Measurements from ENCODE around the gene UMODL1.

The UMODL1 gene

GRCh38 chr21:42129300-42130266 is 58.5 kb downstream of the UMODL1 start:
- DNase-seq (ENCODE audit: low read depth in 2 of 2): no peak

- no peak for DNase-seq (ENCODE audit: low read depth in 2 of 2)
Measured at GRCh38 chr21:42130441-42130840, 59.3 kb downstream of the UMODL1 start.

DNA sequence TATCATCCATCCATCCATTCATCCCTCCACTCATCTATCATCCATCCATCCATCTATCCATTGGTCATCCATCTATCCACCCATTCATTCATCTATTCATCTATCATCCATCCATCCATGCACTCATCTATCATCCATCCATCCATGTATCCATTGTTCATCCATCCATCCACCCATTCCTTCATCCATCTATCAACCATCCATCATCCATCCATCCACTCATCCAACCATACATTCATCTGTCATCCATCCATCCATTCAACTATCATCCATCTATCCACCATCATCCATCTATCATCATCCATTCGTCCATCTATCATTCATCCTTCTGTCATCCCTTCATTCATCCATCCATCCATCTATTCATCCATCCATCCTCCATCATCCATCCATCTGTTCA is 61.1 kb downstream of the UMODL1 start:
- DNase-seq (ENCODE audit: low read depth in 2 of 2): no peak

GRCh38 chr21:42133131-42133530 is 62.0 kb downstream of the UMODL1 start:
- no peak for DNase-seq (ENCODE audit: low read depth in 2 of 2)

DNA sequence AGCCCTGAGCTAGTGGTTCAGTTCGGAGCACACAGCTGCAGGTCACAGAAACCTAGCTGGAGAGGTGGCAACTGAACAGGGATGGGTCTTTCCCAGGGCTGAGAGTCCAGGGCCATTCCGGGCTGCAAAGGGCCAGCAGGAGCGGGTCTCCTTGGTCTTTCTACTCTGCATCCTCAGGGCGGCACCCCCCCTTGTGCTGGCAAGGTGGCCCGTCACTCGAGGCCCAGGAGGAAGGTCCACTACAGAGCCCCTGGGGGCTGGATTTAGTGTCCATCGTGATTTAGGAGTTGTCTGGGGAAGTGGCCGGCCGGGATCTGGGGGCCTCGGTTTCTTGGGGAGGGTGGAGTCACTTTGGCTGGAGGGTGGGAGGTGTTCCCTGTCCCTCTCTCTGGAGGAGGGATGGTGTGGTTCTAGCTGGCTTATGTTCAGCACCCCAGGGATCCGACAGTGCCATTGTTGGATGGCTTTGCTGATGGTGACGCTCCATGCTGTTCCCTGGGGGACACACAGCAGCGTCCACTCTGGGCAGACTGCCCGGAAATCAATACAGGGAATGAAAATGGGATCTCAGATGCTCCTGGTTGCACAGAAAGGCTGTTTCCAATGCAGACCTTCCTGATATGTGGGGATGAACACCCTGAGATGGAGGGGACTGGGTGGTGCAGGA is 64.4 kb downstream of the UMODL1 start:
- no peak for DNase-seq (ENCODE audit: low read depth in 2 of 2)

GRCh38 chr21:42137191-42137904 is 66.2 kb downstream of the UMODL1 start:
- DNase-seq (ENCODE audit: low read depth in 2 of 2): no peak

- DNase-seq (ENCODE audit: low read depth in 2 of 2): no peak
Measured at GRCh38 chr21:42140196-42140934, 69.2 kb downstream of the UMODL1 start.

- DNase-seq (ENCODE audit: low read depth in 2 of 2): no peak
Measured at GRCh38 chr21:42141643-42142042, 70.5 kb downstream of the UMODL1 start.

DNA sequence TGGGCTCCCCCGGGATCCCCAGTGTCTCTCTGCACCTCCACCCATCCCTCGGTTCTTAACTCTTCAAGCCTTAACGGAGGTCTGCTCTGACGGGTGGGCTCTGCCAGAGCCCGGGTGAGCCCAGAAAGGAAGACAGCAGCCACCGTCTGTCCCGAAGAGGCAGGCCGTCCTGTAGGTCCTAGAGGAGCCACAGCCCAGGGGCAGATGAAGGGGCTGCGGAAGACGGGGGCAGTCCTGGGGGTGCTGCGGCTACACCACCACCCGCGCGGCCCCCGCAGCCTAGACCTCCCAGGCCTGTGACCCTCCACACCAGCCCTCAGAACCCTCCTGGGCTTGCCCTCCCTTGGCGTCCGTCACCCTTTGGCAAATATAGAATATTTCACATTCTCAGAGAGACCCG is 71.0 kb downstream of the UMODL1 start:
- DNase-seq (ENCODE audit: low read depth in 2 of 2): no peak

DNA sequence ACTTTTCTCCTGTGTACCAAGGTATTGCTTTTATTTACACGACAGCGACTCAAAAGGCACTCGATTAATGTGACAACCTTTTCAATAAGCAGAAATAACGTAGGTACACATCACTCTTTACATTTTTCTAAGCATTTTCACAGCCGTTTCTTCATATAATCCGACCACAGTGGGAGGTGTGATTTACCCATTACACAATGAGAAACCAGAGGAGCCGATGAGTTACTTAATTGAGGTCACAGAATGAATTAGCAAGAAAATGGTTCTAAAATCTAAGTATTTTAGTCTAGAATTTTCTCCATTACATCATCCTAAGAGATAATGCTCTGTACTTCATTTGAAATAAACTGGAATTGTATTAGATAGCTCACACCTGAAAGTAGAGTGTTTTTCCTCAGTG is 71.5 kb downstream of the UMODL1 start:
- DNase-seq (ENCODE audit: low read depth in 2 of 2): no peak

GRCh38 chr21:42143111-42143510 is 72.0 kb downstream of the UMODL1 start:
- DNase-seq (ENCODE audit: low read depth in 2 of 2): no peak

GRCh38 chr21:42144221-42144620 is 73.1 kb downstream of the UMODL1 start:
- DNase-seq (ENCODE audit: low read depth in 2 of 2): no peak

DNA sequence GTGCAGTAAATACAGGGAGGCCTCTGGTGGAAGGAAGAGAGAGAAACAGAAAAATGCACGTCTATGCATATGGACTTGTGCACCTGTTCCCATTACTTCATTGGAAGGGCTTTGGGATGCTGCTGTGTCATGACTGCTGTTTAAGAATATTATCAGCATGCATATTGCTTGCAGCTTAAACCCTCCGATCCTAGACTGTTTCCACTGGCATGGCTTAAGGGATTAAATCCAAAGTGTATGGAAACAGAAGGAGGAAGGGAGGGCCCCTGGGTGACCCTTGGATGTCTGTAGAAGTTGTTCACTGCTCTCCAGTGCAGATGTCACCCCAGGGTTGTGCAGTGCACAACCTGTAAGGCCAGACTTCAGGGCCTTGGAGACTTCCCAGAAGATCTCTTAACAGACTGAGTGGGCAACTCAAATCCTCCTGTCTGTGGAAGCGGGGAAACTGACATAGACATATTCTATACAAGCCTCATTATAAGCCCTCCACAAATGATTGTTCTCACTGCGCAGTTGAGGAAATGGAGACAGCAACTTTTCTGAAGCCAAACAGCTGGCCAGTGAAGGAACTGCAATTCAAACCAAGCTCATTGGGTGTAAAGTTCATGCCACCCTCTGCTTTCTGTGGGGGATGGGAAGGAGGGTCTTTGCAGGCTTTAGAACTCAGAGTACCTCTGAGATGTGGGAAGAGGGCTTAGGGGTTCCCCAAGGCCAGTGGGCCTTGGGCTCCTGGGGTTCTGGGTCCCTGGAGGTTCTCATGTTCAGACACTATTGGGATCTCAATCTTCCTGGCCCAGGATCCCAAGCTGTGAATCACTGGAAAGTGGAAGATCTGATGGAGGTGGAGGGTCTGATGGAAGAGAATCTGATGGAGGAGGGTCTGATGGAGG is 73.8 kb downstream of the UMODL1 start:
- DNase-seq (ENCODE audit: low read depth in 2 of 2): no peak

GRCh38 chr21:42145569-42146272 is 74.6 kb downstream of the UMODL1 start:
- peak; percentile 11 to 13 for DNase-seq (ENCODE audit: low read depth in 2 of 2)

DNA sequence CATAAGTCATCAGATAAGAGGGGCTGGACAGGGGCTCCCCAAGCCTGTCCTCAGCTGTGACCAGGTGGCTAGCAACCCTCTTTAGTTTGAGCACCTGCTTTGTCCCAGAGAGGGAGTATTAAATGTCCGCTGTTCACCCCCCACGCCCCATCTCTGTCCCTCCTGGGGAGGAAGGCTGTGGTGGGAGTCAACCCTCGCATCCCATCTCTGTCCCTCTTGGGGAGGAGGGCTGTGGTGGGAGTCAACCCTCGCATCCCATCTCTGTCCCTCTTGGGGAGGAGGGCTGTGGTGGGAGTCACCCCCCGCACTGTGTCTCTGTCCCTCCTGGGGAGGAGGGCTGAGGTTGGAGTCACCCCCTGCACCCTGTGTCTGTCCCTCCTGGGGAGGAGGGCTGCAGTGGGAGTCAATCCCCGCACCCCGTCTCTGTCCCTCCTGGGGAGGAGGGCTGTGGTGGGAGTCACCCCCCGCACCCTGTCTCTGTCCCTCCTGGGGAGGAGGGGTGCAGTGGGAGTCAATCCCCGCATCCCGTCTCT is 75.2 kb downstream of the UMODL1 start:
- no peak for DNase-seq (ENCODE audit: low read depth in 2 of 2)

GRCh38 chr21:42146821-42147220 is 75.7 kb downstream of the UMODL1 start:
- DNase-seq (ENCODE audit: low read depth in 2 of 2): no peak

GRCh38 chr21:42147386-42148020 is 76.4 kb downstream of the UMODL1 start:
- DNase-seq (ENCODE audit: low read depth in 2 of 2): no peak

DNA sequence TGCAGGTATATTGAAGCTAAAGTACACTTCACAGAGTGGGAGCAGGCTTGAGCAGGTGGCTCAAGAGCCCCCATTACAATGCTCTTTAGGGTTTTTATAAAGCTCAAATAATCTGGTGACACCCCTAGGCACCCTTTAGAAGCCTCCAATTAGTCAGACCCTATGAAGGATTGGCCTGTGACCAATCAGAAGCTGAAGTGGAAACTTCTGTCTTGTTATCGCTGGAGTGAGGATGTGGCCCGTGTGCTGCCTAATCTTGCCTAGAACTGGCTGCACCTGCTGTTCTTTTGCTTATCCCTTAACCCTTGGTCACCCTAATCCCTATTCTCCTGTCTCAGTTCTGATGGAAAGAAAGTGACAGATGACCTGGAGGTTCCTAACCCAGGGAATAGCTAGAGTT is 77.0 kb downstream of the UMODL1 start:
- no peak for DNase-seq (ENCODE audit: low read depth in 2 of 2)

DNA sequence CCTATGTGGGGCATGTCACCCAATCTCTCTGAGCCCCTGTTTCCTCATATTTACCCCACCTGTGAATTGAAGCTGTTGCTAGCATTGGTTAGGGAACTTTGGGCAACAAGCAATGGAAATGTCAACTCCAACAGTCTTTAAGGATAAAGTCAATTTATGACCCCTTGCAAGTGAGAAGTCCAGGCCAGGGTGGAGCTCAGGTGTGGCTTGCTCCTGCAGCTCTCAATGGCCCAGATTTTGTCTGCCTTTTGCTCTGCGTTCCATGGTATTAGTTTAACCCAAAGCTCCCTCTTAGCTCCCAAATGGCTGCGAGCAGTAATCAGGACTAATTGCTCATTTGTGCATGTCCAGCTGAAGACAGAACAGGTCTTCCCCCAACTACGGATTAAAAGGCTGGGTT is 77.5 kb downstream of the UMODL1 start:
- no peak for DNase-seq (ENCODE audit: low read depth in 2 of 2)

Measured in fibroblast of skin of left biceps (primary cell).